Forelimb muscle (tissue), 1 donor: Measurements from ENCODE around the gene PFDN1. TPM values are rescaled to one million over a fixed set of nuclear protein-coding genes. Genes with fewer than 3 reads are reported as not detected.
"Not testable (repeated sequence)": the region's sequence is repeated elsewhere in the genome, so short reads cannot be mapped to it uniquely, and the experiment has no call there.

Source experiments
- DNase-seq: peaks from one replicate; pipeline ENCODE4 v3.0.0-alpha.2; 2013; ENCODE audit warnings: low read depth
- polyA plus RNA-seq: library from polyadenylated mRNA; unstranded; fragments of 120-200 nt; gene quantifications from one replicate; pipeline ENCODE4 v1.2.1, GENCODE V29; 2013; ENCODE audit not compliant: insufficient read length

PFDN1 gene
- polyA plus RNA-seq, 1 donor = 77.1 TPM

DNA sequence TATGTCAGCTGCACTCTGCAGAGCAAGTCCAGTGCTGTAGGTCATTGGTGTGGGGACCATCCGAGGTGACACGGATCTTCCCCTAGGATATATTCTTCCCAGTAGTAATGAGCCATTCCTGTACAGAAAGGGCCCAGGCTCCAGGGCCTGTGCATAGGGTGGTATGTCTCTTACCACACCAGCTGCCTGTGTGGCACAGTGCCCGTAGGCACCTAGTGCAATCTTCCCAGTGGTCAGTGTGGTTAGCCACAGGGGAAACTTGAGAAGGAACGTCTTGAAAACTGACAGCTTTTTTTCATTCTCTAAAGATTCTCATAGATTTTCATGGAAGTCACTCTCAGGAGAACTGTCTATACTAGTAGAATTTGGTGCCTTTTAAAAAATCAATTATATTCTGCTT, 88.1 kb downstream of the PFDN1 start:
- DNase-seq = no peak

DNA sequence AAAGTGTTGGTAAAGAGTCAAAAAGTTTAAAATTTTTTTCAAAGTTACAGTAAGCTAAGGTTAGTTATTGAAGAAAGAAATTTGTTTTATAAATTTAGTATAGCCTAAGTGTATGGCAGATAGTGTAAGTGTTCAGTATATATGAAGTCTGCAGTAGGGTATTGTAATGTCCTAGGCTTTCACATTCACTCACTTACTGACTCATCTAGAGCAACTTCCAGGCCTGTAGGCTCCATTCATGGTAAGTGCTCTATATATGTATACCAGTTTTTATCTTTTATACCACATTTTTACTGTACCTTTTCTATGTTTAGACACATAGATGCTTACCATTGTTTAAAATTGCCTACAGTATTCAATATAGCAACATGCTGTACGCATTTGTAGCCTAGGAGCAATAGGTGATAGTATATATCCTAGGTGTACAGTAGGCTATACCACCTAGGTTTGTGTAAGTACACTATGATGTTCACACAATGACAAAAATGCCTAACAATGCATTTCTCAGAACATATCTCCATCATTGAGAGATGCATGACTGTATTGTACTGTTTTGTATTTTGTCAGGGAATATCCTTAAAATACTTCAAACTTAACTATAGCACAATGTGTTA, 89.4 kb downstream of the PFDN1 start:
- no peak for DNase-seq

DNA sequence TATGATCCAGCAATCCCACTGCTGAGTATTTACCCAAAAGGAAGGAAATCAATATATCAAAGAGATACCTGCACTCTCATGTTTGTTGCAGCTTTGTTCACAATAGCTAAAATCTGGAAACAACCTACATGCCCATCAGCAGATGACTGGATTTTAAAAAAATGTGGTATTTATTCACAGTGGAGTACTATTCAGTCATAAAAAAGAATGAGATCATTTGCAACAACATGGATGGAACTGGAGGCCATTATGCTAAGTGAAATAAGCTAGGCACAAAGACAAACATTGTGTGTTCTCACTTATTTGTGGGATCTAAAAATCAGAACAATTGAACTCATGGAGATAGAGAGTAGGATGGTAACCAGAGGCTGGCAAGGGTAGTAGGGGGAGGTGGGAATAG, 94.8 kb downstream of the PFDN1 start:
- no peak for DNase-seq

DNA sequence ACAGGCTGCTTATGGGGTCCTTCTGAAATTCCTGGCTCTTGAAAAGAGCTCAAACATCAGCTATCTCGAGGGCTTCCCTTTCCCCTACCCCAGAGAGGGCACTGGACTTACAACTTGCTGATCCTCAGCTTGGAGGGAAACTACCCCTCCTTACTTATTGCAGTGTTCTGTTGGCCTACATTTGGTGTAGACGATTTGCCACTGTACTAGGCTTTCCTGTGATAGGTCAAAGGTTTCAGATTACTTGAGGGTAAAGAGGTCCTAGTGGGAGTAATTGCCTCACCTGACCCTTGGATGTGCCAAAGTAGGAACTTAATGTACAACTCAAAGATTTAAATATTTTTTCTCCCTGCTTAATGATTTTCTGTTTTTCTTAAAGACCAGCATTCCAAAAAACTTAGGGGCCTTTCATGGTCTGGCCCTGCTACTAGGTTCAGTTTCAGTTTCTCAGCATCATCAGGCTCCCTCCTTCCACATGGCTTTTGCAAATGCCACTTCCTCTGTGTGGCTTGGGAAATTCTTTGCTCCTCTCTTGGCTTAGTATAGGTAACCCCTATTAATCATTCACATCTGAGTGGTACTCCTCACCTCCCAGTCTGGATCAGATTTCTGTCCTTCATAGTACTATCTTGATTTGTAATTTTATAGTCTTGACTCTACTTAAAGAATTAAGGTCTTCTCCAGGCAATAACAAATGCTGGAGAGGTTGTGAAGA, 95.5 kb downstream of the PFDN1 start:
- no peak for DNase-seq

DNA sequence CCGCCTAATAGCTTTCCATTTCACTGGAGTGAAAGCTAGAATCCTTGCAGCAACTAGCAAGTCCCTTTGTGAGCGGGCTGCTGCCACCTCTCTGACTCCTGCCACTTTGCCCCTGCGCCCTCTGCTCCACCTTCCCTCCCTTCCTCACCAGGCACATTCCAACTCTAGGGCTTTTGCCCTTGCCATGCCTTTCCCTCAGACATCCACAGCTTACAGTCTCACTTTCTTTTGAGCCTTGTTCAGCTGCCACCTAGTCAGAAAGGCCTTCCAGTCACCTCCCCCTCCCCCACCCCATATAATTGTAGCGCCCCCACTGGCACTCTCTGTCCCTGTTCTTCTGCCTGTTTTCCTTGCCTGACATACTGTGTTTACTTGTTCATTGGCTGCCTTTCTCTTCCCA, 96.9 kb downstream of the PFDN1 start:
- no peak for DNase-seq

DNA sequence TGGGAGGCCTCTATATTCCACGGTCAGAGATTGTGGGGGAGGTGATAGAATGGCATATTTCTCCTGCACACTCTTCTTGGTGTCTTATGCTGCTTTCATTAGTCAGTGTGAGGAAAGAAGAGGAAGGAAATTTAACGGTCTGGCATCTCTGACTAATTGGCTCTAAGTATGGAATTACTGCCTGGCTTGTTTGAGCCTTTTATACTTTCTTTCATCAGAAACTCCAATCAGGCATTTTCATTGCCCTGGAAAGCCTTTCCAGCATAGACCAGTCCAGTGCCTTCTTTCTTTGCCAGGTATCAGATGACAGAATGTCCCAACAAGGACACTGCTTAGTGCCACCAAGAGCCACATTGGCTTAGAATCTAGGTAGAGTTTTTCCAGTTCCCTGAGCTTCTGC, 97.7 kb downstream of the PFDN1 start:
- DNase-seq = no peak

DNA sequence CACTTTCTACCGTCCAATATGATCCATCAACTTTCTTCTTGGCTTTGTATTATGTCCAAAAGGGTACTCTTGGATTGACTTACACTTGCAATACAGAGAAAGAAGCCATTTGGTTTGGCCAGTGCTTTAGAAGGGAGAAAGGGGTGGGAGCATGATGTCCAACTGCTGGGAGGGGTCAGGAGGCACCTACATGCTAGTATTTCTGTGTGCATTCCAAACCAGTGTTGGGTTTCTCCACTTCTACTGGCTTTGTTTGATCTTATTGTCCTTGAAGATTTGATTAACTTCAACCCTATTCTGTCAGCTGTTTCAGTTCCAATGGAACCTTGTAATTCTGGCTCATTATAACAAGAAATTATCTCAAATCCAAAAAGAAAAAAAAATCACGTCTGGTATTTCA, 100.3 kb downstream of the PFDN1 start:
- DNase-seq = no peak

DNA sequence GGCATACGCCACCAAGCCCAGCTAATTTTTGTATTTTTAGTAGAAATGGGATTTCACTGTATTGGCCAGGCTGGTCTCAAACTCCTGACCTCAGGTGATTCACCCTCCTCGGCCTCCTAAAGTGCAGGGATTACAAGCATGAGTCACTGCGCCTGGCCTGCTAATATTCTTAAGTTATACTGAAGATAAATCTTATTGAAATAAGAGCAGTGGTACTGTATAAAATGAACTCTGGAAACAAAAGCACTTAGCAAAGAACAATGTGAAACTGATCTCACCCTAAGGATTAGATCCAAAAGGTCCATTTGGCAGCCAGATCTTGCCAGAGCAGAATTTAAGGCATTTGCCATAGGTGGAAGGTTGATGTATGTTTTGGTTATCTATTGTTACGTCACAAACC, 100.8 kb downstream of the PFDN1 start:
- no peak for DNase-seq

DNA sequence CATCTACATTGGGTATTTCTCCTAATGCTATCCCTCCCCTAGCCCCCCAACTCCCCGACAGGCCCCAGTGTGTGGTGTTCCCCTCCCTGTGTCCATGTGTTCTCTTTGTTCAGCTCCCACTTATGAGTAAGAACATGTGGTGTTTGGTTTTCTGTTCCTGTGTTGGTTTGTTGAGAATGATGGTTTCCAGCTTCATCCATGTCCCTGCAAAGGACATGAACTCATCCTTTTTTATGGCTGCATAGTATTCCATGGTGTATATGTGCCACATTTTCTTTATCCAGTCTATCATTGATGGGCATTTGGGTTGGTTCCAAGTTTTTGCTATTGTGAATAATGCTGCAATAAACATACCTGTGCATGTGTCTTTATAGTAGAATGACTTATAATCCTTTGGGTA, 104.0 kb downstream of the PFDN1 start:
- DNase-seq = not testable (repeated sequence)

DNA sequence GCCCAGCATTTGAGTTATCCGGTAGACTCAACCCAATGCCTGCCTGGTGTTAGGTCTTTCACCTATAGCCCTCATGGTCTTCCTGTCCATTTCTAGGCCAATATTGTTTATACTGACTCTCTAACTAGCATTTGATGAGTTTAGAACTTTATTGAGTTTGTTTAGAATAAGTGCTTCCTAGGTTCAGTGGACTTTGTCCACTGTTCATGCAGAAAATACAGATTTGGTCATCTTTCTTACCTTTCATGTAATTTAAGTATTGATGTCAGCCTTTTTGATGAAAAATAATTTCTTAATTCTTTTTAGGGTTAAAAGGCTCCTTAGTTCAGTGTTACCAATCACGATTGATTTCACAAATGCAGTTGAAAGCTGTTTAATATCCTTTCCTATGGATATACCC, 105.9 kb downstream of the PFDN1 start:
- DNase-seq = no peak

DNA sequence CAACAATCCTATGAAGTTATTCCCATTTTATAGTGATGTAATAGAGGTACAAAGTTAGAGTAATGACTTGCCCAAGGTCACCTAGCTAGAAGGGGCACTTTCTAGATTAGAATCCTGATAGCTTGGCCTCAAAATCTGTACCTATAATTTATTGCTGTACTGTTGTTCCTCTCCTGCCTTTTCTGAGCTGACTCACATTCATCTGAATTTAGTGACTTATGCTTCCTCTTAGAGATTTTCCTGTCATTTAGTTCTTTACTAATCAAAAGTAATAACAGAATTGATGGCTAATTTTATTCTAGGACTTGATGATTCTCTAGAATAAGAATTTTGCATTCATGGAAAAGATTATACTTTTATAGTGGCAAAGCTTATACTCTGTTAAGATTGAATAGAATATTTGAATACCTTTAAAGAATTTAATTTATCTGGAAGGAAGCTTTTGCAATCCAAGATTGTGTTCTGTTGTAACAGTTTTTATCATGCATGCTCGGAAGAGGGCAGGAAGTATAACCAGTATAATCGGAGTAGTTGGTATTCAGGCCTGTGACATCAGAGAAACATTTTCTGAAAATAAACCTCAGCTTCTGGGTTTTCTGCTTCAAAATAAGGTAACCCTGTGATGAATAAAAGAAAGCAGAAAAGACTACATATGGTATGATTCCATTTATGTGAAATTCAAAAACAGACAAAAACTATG, 106.6 kb downstream of the PFDN1 start:
- no peak for DNase-seq

Other genes with a start within 250 kb of the PFDN1 start
- gene PURA, start 189.0 kb downstream of the PFDN1 start, polyA plus RNA-seq = 9.6 TPM
- 5.3 TPM for gene IGIP, start 177.2 kb downstream of the PFDN1 start, polyA plus RNA-seq
- gene CYSTM1, start 127.9 kb downstream of the PFDN1 start, polyA plus RNA-seq = 40.6 TPM
- gene HBEGF, start 43.5 kb upstream of the PFDN1 start, polyA plus RNA-seq = 25.8 TPM
- gene SLC4A9, start 57.1 kb upstream of the PFDN1 start, polyA plus RNA-seq = 0.19 TPM
- 56.7 TPM for gene ANKHD1, start 98.7 kb upstream of the PFDN1 start, polyA plus RNA-seq
- 8.8 TPM for gene EIF4EBP3, start 244.6 kb upstream of the PFDN1 start, polyA plus RNA-seq